GM12864 (cell line): ENCODE results near the gene ENPP3.

Experiments
- DNase-seq: peaks from one replicate; pipeline ENCODE4 v3.0.0-alpha.2; 2011; ENCODE audit warnings: low read depth
- H3K4me3 ChIP-seq: 2 replicates; pipeline ENCODE4 v1.5.1; 2011; ENCODE audit warnings: mild to moderate bottlenecking, low read depth, low read length, control low read depth
- CTCF ChIP-seq: IDR thresholded peaks from 2 replicates; pipeline ENCODE4 v1.5.1; 2011; ENCODE audit warnings: low read depth, mild to moderate bottlenecking, moderate library complexity, low read length, control low read depth, inconsistent platforms; ENCODE audit errors: missing control alignments

Gene ENPP3

GRCh38 chr6:131658287-131658686 lies 21.2 kb downstream of the ENPP3 start:
- no peak for TF ChIP-seq CTCF
- no peak overlapping the region for H3K4me3 ChIP-seq
- DNase-seq: no peak

- no peak for DNase-seq
- TF ChIP-seq CTCF: no peak
- H3K4me3 ChIP-seq: no peak overlapping the region
Observed at GRCh38 chr6:131660195-131660594, 23.1 kb downstream of the ENPP3 start.

GRCh38 chr6:131663578-131664165 lies 26.6 kb downstream of the ENPP3 start:
- TF ChIP-seq CTCF: no peak
- H3K4me3 ChIP-seq: no peak overlapping the region
- DNase-seq: no peak

- TF ChIP-seq CTCF: no peak
- no peak for DNase-seq
- H3K4me3 ChIP-seq: no peak overlapping the region
Observed at GRCh38 chr6:131669891-131670290, 32.8 kb downstream of the ENPP3 start.

- H3K4me3 ChIP-seq: no peak overlapping the region
- TF ChIP-seq CTCF: no peak
- DNase-seq: no peak
Observed at GRCh38 chr6:131673184-131673583, 36.1 kb downstream of the ENPP3 start.

- no peak for TF ChIP-seq CTCF
- no peak for DNase-seq
- no peak overlapping the region for H3K4me3 ChIP-seq
Observed at GRCh38 chr6:131678442-131678841, 41.3 kb downstream of the ENPP3 start.

- no peak overlapping the region for H3K4me3 ChIP-seq
- TF ChIP-seq CTCF: no peak
- no peak for DNase-seq
Observed at GRCh38 chr6:131680868-131681267, 43.8 kb downstream of the ENPP3 start.
